Bronchial epithelial cell (primary cell): ENCODE results near the gene CALCR. TPM values are rescaled to one million over a fixed set of nuclear protein-coding genes. Genes with fewer than 3 reads are reported as not detected.

ENCODE experiments used
- DNase-seq: peaks from one replicate; pipeline ENCODE4 v3.0.0-alpha.2; 2010; ENCODE audit warnings: low read depth
- FAIRE-seq: peaks from 2 replicates; lab custom pipeline; 2011; peaks lifted over from hg19 to GRCh38; lab: Jason Lieb, UNC
- H3K27me3 ChIP-seq: 2 replicates; pipeline ENCODE4 v1.5.1; 2011; ENCODE audit warnings: low read length; ENCODE audit not compliant: control insufficient read depth, insufficient read depth
- H3K36me3 ChIP-seq: 2 replicates; pipeline ENCODE4 v1.5.1; 2011; ENCODE audit warnings: low read length; ENCODE audit not compliant: control insufficient read depth, insufficient read depth
- H3K4me3 ChIP-seq: 2 replicates; pipeline ENCODE4 v1.5.1; 2011; ENCODE audit warnings: mild to moderate bottlenecking, low read depth, low read length, control low read depth
- total RNA-seq: library from RNA; depleted of rRNA; stranded (reverse); fragments of >200 nt; gene quantifications from 2 replicates; pipeline ENCODE4 v1.2.1, GENCODE V29; 2014
- TF ChIP-seq, protein P1 (sequence below): IDR thresholded peaks from 2 replicates; pipeline ENCODE4 v1.5.1; 2011; ENCODE audit warnings: mild to moderate bottlenecking, moderate library complexity, low read length, control low read depth, inconsistent platforms; ENCODE audit not compliant: insufficient read depth, severe bottlenecking

CALCR gene
- total RNA-seq, 1 donor from 2014 or later: not detected

- no peaks in the 10 kb centered on the region for H3K36me3 ChIP-seq
- FAIRE-seq: no peak
- no peak for DNase-seq
- H3K4me3 ChIP-seq: no peak overlapping the region
- peaks cover 20% of the 10 kb centered on the region for H3K27me3 ChIP-seq
- TF ChIP-seq, protein P1, sequence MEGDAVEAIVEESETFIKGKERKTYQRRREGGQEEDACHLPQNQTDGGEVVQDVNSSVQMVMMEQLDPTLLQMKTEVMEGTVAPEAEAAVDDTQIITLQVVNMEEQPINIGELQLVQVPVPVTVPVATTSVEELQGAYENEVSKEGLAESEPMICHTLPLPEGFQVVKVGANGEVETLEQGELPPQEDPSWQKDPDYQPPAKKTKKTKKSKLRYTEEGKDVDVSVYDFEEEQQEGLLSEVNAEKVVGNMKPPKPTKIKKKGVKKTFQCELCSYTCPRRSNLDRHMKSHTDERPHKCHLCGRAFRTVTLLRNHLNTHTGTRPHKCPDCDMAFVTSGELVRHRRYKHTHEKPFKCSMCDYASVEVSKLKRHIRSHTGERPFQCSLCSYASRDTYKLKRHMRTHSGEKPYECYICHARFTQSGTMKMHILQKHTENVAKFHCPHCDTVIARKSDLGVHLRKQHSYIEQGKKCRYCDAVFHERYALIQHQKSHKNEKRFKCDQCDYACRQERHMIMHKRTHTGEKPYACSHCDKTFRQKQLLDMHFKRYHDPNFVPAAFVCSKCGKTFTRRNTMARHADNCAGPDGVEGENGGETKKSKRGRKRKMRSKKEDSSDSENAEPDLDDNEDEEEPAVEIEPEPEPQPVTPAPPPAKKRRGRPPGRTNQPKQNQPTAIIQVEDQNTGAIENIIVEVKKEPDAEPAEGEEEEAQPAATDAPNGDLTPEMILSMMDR: no peak
Observed at GRCh38 chr7:93578762-93579161, 4.2 kb upstream of the CALCR start.

GRCh38 chr7:93575555-93576399 is 1.3 kb upstream of the CALCR start:
- DNase-seq: no peak
- Histone ChIP-seq H3K36me3 (no peaks in the 10 kb centered on the region), H3K27me3 (peaks cover 20% of the 10 kb centered on the region), H3K4me3 (no peak overlapping the region)
- TF ChIP-seq, protein P1: no peak
- FAIRE-seq: no peak

- TF ChIP-seq, protein P1: no peak
- no peak for FAIRE-seq
- Histone ChIP-seq H3K4me3 (no peak overlapping the region), H3K27me3 (peaks cover 22% of the 10 kb centered on the region), H3K36me3 (no peaks in the 10 kb centered on the region)
- no peak for DNase-seq
Observed at GRCh38 chr7:93574269-93574645, 267 bp downstream of the CALCR start.

DNA sequence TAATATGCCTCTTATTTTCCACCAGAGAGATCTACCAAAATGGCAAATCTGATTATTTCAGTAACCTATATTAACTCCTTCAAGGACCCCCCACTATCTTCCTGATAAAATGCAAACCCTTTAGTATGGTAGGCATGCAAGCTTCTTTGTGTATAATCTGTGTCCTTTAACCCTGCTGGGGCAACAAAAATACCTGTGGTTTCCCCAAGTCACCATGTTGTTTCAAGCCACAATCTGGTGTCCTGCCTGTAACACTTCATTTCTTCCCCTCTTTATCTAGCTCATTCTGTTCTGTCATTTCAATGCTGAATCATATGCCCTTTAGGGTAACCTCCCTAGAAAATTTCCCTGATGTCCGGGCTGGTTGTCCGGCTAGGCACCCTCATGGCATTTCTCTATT is 5.3 kb downstream of the CALCR start:
- no peak for FAIRE-seq
- DNase-seq: no peak
- Histone ChIP-seq H3K27me3 (peaks cover 4% of the 10 kb centered on the region), H3K36me3 (no peaks in the 10 kb centered on the region), H3K4me3 (no peak overlapping the region)
- TF ChIP-seq, protein P1: no peak

- no peaks in the 10 kb centered on the region for H3K36me3 ChIP-seq
- DNase-seq (peak; percentile 53), FAIRE-seq (no peak)
- no peak overlapping the region for H3K4me3 ChIP-seq
- peaks cover 2% of the 10 kb centered on the region for H3K27me3 ChIP-seq
- TF ChIP-seq, protein P1: no peak
Observed at GRCh38 chr7:93566876-93567275, 7.6 kb downstream of the CALCR start.

GRCh38 chr7:93563584-93563983 is 10.9 kb downstream of the CALCR start:
- FAIRE-seq (no peak), DNase-seq (no peak)
- TF ChIP-seq, protein P1: no peak
- Histone ChIP-seq H3K27me3 (no peaks in the 10 kb centered on the region), H3K36me3 (no peaks in the 10 kb centered on the region), H3K4me3 (no peak overlapping the region)
